Osteocyte (in vitro differentiated cells): ENCODE data around the gene LHX4. TPM values are rescaled to one million over a fixed set of nuclear protein-coding genes. Genes with fewer than 3 reads are reported as not detected.

Experiments
- DNase-seq: peaks from one replicate; pipeline ENCODE4 v3.0.0; 2021; ENCODE audit warnings: mixed read lengths; ENCODE audit not compliant: unreplicated experiment; ENCODE audit errors: extremely low spot score
- H3K27ac Mint-ChIP-seq: one replicate; pipeline ENCODE4 v1.8.0; 2021; ENCODE audit warnings: mild to moderate bottlenecking, mixed read lengths; ENCODE audit not compliant: unreplicated experiment
- H3K27me3 Mint-ChIP-seq: one replicate; pipeline ENCODE4 v1.8.0; 2021; ENCODE audit warnings: mixed read lengths; ENCODE audit not compliant: unreplicated experiment
- H3K36me3 Mint-ChIP-seq: one replicate; pipeline ENCODE4 v1.8.0; 2021; ENCODE audit warnings: mixed read lengths; ENCODE audit not compliant: unreplicated experiment
- H3K4me1 Mint-ChIP-seq: one replicate; pipeline ENCODE4 v1.8.0; 2021; ENCODE audit warnings: mixed read lengths; ENCODE audit not compliant: unreplicated experiment
- H3K4me3 Mint-ChIP-seq: one replicate; pipeline ENCODE4 v1.8.0; 2021; ENCODE audit warnings: mild to moderate bottlenecking, moderate library complexity, mixed read lengths; ENCODE audit not compliant: unreplicated experiment
- H3K9me3 Mint-ChIP-seq: one replicate; pipeline ENCODE4 v1.8.0; 2021; ENCODE audit warnings: mixed read lengths; ENCODE audit not compliant: unreplicated experiment
- total RNA-seq: library from RNA; stranded (reverse); gene quantifications from 2 replicates; pipeline ENCODE4 v1.2.1, GENCODE V29; 2021
- TF ChIP-seq, protein P1 (sequence below): fragments of 200-600 bp; sonication (generic); IDR thresholded peaks from 2 replicates; pipeline ENCODE4 v1.5.0; 2021; ENCODE audit warnings: antibody characterized with exemption, mild to moderate bottlenecking, moderate library complexity

Gene LHX4
- total RNA-seq, 1 donor from 2014 or later: 0.70 TPM

DNA sequence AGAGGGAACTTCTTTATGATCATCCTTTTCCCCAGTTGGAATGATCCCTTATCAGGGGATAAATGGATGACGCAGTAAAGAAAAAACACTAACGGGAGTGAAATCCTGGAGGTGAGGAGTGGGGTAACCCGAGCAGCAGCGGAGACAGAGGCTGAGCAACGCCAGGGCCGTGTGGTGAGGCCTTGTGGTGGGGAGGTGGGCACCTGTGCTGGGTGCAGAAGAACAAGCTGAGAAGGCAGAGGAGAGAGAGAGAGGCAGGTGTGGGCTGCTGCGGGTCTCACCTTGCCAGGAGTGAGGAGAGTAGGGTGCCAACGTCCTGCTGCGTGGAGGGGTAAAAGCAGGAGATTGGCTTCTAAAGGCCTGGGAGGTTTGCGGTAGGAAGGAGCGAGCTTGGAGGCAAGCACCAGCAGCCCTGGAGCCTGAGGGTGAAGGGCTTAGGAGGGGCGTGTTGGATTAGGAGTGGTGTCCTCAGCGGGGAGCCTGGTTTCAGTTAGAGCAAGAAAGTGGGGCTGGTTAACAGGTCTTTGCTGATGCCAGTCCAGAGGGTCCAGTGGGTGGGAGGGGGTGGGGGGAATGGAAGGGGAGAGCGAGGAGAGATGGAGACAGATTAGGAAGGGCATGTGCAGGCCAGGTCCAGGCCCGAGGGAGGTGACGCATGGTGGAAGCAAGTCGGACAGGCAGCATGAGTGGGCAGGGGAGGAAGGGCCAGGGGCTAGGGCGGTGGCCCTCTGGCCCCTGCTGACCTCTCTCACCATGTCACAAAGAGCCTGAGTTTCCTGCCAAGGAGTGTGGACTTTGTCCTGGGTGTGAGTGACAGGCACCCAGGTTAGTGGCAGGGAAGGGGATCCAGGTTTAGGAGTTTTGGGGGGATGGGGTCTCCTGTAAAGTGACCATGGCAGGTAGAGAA lies 36.7 kb upstream of the LHX4 start:
- Mint-ChIP-seq H3K27ac (no peak overlapping the region), H3K4me1 (no peaks in the 10 kb centered on the region), H3K9me3 (no peaks in the 10 kb centered on the region), H3K27me3 (no peaks in the 10 kb centered on the region), H3K36me3 (peaks cover 25% of the 10 kb centered on the region), H3K4me3 (no peak overlapping the region)
- TF ChIP-seq, protein P1, sequence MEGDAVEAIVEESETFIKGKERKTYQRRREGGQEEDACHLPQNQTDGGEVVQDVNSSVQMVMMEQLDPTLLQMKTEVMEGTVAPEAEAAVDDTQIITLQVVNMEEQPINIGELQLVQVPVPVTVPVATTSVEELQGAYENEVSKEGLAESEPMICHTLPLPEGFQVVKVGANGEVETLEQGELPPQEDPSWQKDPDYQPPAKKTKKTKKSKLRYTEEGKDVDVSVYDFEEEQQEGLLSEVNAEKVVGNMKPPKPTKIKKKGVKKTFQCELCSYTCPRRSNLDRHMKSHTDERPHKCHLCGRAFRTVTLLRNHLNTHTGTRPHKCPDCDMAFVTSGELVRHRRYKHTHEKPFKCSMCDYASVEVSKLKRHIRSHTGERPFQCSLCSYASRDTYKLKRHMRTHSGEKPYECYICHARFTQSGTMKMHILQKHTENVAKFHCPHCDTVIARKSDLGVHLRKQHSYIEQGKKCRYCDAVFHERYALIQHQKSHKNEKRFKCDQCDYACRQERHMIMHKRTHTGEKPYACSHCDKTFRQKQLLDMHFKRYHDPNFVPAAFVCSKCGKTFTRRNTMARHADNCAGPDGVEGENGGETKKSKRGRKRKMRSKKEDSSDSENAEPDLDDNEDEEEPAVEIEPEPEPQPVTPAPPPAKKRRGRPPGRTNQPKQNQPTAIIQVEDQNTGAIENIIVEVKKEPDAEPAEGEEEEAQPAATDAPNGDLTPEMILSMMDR: no peak
- no peak for DNase-seq

DNA sequence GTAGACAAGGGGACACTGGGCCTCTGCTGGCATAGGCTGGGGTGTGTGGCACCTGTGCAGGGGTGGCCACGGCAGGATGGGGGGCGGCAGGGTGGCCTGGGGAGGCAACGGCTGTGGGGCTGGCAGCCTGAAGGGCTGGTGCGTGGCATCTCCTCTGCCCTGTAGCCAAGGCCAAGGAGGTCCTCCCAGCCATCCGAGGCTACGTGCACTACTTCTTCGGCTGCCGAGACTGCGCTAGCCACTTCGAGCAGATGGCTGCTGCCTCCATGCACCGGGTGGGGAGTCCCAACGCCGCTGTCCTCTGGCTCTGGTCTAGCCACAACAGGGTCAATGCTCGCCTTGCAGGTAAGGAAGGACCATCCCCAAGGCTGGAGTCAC lies 36.0 kb upstream of the LHX4 start:
- Mint-ChIP-seq H3K36me3 (peaks cover 25% of the 10 kb centered on the region), H3K9me3 (no peaks in the 10 kb centered on the region), H3K27me3 (no peaks in the 10 kb centered on the region), H3K4me1 (no peaks in the 10 kb centered on the region), H3K4me3 (no peak overlapping the region), H3K27ac (no peak overlapping the region)
- DNase-seq: no peak
- TF ChIP-seq, protein P1: no peak

DNA sequence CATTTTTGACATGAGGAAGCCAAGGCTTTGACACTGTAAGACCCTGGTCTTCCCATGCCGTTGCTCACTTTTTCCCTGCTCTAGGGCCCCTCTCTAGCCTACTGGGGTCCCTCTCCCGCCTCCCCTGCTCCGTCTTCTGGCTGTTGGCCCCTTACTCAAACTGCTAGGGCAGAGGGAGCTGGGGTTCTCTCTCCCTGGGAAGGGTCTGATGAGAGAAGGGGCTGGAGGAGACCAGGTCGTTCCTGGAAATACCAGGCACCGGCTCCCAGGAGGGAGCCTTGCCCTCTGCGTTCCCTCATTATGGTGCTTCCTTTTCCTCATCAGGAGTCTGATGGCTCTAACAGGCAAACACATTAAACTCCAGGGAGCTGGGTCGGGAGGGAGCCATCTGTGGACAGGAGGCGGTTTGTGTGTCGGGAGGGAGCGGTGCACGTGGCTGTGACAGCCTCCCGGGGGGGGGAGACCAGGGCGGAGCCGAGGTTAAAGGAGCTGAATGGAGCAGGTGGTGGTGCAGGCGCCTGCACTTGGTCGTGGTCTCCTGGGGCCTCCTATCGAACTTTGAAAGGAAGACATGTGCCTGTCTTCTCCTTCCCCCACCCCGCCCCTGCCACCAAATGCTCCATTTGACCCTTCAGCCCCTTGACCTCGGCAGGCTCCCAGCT lies 35.4 kb upstream of the LHX4 start:
- TF ChIP-seq, protein P1: no peak
- DNase-seq: no peak
- Mint-ChIP-seq H3K9me3 (no peaks in the 10 kb centered on the region), H3K4me3 (no peak overlapping the region), H3K36me3 (peaks cover 24% of the 10 kb centered on the region), H3K4me1 (no peaks in the 10 kb centered on the region), H3K27me3 (no peaks in the 10 kb centered on the region), H3K27ac (no peak overlapping the region)

DNA sequence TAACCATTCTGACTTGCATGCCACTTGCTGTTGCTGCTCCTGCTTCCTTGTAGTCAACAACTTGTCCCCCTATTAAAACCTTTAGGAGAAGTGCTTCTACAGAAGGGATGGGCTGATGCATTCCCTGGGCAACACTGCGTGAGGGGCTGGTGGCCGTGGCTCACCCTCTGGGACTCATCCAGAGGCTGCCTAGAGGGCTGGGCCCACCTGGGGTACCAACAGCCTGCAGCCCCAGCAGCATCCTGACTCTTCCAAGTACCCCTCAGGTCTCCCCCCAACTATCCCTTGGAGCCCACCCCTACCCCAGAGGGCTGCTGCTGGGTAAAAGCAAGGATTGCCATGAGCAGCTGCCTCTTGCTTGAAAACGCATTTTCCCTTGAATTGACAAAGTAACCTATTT lies 34.7 kb upstream of the LHX4 start:
- DNase-seq: no peak
- H3K27ac Mint-ChIP-seq: no peak overlapping the region
- no peak overlapping the region for H3K4me3 Mint-ChIP-seq
- no peaks in the 10 kb centered on the region for H3K4me1 Mint-ChIP-seq
- H3K9me3 Mint-ChIP-seq: no peaks in the 10 kb centered on the region
- no peaks in the 10 kb centered on the region for H3K27me3 Mint-ChIP-seq
- peaks cover 23% of the 10 kb centered on the region for H3K36me3 Mint-ChIP-seq
- TF ChIP-seq, protein P1: no peak

DNA sequence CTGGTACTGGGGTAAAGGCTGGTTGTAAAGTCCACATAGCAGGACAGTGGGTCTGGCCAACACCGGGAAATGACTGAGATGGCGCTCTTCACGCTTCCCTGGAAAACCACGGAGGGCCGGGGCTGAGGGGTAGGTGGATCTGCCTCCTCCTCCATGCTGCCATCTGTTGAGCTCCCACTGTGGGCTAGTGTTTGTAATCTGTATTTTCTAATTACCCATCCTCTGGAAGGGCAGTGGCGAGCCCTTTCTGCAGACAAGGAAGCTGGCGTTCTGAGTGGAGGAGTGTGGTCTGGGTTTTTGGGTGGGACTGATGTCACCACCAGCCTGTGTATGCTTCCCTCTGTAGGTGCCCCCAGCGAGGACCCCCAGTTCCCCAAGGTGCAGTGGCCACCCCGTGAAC lies 34.1 kb upstream of the LHX4 start:
- no peak overlapping the region for H3K27ac Mint-ChIP-seq
- no peaks in the 10 kb centered on the region for H3K4me1 Mint-ChIP-seq
- TF ChIP-seq, protein P1: no peak
- H3K9me3 Mint-ChIP-seq: no peaks in the 10 kb centered on the region
- no peak for DNase-seq
- H3K36me3 Mint-ChIP-seq: peaks cover 23% of the 10 kb centered on the region
- H3K27me3 Mint-ChIP-seq: no peaks in the 10 kb centered on the region
- H3K4me3 Mint-ChIP-seq: no peak overlapping the region
